ENCODE measurements around the gene BLZF1.
"Not testable (repeated sequence)": the region's sequence is repeated elsewhere in the genome, so short reads cannot be mapped to it uniquely, and the experiment has no call there.

BLZF1 gene

GRCh38 chr1:169367686-169368405 lies at the start of gene BLZF1, which contains the start of gene NME7:
TSS of gene BLZF1 (plus strand) at chr1:169368195. CDS start at chr1:169369523, 1,328 bp downstream.
TSS of gene NME7 (minus strand) at chr1:169367797. CDS start at chr1:169367710, 87 bp downstream.
- DNase-seq, result peak; percentile 93

- DNase-seq, result no peak
These were observed 49.3 kb upstream of the BLZF1 start for GRCh38 chr1:169318536-169319244.

- no peak for DNase-seq
These were observed 46.5 kb upstream of the BLZF1 start for GRCh38 chr1:169321539-169321938.

- no peak for DNase-seq
These were observed 45.9 kb upstream of the BLZF1 start for GRCh38 chr1:169322138-169322537.

GRCh38 chr1:169325117-169325516 lies 42.9 kb upstream of the BLZF1 start:
- DNase-seq, result no peak

- no peak for DNase-seq
These were observed 41.6 kb upstream of the BLZF1 start for GRCh38 chr1:169326261-169326955.

- no peak for DNase-seq
These were observed 41.1 kb upstream of the BLZF1 start for GRCh38 chr1:169326956-169327268.

- DNase-seq, result no peak
These were observed 40.1 kb upstream of the BLZF1 start for GRCh38 chr1:169327875-169328274.

- no peak for DNase-seq
These were observed 38.6 kb upstream of the BLZF1 start for GRCh38 chr1:169329383-169329782.

- no peak for DNase-seq
These were observed 37.1 kb upstream of the BLZF1 start for GRCh38 chr1:169330927-169331326.

- not testable (repeated sequence) for DNase-seq
These were observed 33.3 kb upstream of the BLZF1 start for GRCh38 chr1:169334727-169335126.

- DNase-seq, result not testable (repeated sequence)
These were observed 30.9 kb upstream of the BLZF1 start for GRCh38 chr1:169336947-169337715.

GRCh38 chr1:169338617-169339016 lies 29.4 kb upstream of the BLZF1 start:
- DNase-seq, result no peak

- DNase-seq, result no peak
These were observed 28.2 kb upstream of the BLZF1 start for GRCh38 chr1:169339773-169340172.

- DNase-seq, result no peak
These were observed 27.1 kb upstream of the BLZF1 start for GRCh38 chr1:169340882-169341281.

GRCh38 chr1:169342096-169342495 lies 25.9 kb upstream of the BLZF1 start:
- DNase-seq, result not testable (repeated sequence)

GRCh38 chr1:169345511-169345910 lies 22.5 kb upstream of the BLZF1 start:
- no peak for DNase-seq

- no peak for DNase-seq
These were observed 21.9 kb upstream of the BLZF1 start for GRCh38 chr1:169346036-169346589.

- DNase-seq, result no peak
These were observed 20.2 kb upstream of the BLZF1 start for GRCh38 chr1:169347688-169348382.

GRCh38 chr1:169348383-169349036 lies 19.5 kb upstream of the BLZF1 start:
- DNase-seq, result no peak

GRCh38 chr1:169360415-169360814 lies 7.6 kb upstream of the BLZF1 start:
- no peak for DNase-seq

- no peak for DNase-seq
These were observed 6.7 kb upstream of the BLZF1 start for GRCh38 chr1:169361281-169361680.
